GM21737 (cell line): ENCODE measurements around the gene LSM7.
"Not testable (repeated sequence)": the region's sequence is repeated elsewhere in the genome, so short reads cannot be mapped to it uniquely, and the experiment has no call there.

Source experiments
- ATAC-seq: cut with Tn5 transposase; IDR thresholded peaks from one replicate; pipeline ENCODE4 v1.9.1; 2021; ENCODE audit warnings: mild to moderate bottlenecking, moderate library complexity; ENCODE audit not compliant: unreplicated experiment

Gene LSM7

DNA sequence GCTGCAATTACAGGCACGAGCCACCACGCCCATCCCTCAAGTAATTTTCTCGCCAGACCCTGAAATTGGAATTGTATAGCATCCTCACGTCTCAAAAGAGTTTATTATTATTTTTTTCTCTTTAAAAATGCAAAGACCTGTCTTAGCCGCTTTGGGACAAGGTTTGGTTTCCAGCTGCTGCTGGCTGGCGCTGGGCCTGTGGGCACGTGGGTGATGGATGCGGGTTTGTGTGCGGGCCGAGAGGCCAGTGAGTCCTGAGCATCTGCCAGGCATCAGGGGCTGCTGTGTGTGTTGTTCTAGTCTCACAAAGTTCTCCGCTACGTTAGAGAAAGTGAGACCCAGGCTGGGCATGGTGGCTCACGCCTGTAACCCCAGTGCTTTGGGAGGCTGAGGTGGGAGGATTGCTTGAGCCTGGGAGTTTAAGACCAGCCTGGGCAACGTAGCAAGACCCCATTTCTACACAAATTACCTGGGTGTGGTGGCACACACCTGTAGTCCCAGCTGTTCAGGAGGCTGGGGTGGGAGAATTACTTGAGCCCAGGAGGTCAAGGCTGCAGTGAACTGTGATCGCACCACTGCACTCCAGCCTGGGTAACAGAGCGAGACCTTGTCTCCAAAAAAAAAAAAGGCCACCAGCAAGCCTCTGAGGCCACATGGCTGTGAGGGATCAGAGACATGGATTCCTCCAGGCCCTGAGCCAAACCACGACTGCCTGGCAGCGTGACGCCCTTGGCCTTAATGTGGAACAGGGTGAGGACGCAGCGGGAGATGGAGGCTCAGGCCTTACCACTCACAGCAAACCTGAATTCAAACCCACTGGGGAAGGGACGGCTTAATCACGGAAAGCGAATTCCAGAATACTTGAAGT is 27.0 kb upstream of the LSM7 start:
- ATAC-seq, result no peak

DNA sequence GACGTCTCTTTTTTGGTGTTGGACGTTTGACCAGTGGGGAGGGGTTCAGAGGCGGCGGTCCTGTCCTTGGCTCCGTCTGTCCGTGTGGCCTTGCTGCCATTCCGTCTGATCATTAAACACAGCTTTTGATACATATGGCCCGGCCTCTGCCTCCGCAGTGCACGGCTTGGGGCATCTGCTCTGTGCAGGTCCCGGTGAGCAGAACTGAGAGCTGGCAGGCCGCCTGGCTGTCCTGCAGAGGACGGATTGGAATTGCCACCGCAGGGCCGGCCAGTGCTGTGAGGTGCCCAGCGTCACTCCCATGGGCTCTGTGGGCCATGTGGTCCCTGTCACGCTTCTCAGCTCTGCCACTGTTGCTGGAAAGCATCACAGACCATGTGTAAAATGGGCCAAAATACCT is 26.3 kb upstream of the LSM7 start:
- ATAC-seq, result no peak

DNA sequence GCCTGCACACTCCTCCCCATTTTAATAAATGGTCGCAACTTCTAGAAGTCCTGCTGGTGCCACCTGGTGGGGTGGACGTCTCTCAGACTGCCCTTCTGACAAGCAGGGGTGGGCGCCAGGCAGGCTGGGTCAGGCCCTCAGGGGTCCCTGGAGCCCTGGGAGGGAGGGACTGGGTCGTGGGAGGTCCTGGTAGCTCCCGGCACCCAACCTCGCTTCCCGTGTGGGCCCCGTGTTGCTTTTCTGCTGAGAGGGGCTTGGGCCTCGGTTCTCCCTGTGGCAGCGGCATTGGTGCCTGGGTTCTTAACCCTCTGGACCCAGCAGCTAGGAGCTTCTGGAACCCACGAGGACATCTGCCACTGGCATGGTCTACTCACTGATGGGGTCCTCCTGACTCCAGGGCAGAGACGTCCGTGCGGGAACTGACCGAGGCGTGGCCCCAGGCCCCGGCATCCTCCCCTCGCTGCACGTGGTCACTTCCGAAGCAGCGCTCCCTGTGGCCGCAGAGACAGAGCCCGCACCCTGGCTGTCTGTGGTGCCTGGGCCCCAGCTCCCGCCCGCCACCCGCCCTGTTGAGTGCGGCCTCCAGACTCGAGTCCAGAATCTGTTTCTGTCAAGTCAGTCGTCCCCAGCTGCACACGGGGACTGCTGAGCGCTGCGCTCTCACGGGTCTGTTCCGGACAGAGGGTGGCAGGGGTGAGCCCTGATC is 25.7 kb upstream of the LSM7 start:
- no peak for ATAC-seq

DNA sequence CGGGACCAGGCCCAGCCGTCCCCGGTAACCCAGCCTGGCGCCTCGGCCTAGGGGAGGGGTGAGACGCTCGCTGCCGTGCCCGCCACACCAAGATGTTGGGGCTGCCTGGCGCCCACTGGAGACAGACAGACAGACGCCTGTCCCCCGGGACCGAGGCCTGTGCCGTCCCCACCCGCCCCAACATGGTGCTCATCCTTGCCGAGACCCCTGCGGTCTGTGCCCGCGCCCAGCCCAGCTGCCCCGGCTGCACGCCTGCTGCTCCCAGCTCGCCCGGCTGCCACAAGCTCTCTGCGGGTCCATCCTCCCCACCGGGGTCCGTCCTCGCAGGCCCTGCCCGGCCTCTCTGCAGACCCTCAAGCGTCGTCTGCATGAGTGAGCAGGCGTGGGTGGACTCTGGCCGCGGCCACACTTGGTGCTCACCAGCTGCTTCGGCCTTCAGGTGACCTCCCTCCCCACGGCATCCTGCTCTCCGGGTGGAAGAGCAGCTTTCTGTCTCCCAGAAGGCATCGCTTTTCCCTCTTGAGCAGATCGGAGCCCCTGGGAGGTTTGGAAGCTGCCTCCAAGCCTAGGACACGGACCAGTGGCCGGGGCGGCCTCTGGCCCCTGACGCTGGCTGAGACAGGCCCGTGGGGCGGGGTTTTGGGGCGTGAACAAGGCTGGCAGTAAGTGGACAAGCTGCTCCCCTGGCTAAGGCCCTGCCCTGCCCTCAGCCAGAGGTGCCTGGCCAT is 24.9 kb upstream of the LSM7 start:
- no peak for ATAC-seq

DNA sequence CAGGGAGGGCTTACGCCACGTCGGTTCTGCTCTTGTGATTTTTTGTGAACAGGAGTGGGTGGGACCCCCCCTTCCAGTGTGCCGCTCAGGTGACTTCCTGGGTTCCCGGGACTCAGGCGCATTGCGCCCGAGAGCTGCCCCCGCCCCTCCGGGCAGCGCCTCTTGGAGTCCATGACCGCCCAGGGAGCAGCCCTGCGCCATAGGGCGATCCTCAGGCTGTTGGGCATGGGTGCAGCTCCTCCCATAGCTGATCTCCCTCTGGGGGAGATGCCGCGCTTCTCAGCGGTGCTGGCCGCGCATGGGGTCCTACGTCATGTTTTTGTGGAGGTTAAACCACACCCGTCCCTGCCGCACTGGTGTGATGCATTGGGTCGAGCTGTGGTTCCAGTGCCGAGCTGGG is 23.7 kb upstream of the LSM7 start:
- ATAC-seq, result no peak

DNA sequence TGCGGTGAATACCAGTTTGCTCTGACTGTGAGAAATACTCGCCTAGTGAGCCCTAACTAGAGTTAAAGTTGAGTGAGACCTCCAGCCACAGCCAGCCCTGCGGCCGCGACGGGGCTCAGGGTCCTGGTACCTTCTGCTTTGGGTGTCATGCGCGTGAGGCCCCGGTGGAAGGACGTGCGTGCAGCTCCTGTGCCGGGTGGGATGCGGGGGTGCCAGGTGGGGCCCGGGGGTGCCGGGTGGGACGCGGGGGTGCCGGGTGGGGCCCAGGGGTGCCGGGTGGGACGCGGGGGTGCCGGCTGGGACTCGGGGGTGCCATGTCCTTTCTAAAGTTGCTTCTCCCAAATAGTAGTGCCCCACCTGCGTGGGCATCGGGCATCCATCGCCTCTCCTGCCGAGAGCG is 23.2 kb upstream of the LSM7 start:
- no peak for ATAC-seq

DNA sequence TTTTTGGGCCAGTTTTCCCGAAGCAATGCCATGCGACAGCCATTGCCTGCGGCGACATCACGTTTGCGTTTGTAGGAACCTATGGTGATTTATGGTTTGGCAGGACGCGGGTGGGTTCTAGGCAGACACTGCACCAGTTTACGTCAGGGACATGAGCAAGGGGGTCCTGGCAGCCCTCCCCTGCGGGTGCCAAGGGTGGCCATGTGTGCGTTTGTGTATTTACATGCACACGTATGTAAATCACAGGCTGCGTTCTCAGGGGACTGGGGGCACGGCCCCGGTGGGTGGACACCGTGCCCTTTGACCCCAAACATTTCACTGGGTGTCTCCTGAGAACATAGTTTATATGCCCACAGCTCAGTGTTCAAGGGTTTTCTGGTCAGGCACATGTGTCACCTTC is 22.3 kb upstream of the LSM7 start:
- ATAC-seq, result no peak

DNA sequence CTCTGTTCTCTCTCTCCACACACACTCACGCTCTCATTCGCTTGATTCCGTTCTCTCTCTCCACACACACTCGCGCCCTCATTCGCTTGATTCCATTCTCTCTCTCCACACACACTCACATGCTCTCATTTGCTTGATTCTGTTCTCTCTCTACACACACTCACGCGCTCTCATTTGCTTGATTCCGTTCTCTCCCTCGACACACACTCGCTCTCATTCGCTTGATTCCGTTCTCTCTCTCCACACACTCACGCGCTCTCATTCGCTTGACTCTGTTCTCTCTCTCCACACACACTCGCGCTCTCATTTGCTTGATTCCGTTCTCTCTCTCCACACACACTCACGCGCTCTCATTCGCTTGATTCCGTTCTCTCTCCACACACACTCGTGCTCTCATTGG is 21.4 kb upstream of the LSM7 start:
- not testable (repeated sequence) for ATAC-seq

DNA sequence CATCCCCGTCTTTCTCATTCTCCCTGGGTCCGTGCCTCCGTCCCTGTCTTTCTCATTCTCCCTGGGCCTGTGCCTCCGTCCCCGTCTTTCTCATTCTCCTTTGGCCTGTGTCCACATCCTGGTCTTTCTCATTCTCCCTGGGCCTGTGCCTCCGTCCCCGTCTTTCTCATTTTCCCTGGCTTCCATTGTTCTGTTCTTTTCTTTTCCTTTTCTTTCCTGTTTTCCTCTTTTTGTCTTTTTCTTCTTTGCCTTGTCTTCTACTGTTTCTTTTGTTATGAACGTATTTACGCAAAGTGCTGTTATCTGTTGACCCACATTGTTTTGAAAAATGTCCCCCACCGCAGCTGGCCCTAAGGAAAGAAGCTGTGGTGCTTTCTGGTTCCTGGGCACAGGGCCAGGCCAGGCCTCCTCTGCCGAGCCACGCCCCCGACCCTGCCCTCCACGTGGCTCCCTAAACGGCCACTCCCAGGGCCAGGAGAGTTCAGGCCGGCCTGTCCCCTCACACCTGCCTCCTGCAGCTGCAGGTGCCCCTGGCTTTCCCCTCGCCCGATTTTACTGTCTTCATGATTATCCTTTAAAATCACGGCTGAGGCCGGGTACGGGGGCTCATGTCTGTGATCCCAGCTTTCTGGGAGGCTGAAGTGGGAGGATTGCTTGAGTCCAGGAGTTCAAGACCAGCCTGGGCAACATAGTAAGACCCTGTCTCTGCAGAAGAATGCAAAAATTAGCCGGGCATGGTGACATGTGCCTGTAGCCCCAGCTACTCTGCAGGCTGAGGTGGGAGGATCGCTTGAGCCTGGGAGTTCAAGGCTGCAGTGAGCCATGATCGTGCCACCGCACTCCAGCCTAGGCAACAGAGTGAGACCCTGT is 17.6 kb upstream of the LSM7 start:
- ATAC-seq, result no peak

DNA sequence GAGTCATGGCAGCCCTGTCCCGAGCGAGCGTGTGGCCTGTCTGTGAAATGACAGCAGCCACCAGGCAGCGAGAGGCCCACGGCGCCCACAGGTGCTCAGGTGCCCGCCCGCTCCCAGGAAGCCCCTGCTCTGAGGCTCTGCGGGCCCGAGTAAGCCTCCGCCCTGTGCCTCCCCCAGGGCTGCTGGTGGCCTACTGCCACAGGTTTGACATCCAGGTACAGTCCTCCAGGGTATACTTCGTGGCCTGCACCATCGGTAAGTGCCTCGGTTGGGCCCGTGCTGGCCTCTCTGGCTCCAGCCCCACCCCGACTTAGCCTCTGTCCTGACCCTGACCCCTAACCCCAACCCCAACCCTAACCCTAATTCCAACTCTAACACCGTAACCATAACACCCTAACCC is 16.7 kb upstream of the LSM7 start:
- ATAC-seq, result no peak

DNA sequence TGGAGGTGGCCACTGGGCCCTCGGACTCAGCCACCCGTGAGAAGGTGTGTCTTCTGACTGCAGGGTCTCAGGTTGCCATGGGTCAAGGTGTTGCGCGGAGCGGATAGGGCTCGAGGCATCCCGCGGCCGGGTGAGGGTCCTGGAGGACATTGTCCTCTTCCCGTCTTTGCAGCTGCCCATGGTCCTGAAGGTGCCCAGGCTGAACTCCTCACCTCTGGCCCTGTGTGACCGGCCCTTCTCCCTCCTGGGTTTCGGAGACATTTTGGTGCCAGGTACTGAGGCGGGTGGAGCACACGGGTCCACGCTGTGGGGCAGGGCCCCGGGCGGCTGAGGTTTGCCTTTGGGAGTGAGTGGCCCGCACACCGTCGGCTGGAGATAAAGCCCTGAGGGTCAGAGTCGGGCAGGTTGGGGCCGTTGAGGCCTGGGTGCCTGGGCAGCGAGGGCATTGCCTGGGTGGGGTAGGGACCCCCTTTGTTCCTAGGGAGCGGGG is 16.0 kb upstream of the LSM7 start:
- ATAC-seq, result no peak

DNA sequence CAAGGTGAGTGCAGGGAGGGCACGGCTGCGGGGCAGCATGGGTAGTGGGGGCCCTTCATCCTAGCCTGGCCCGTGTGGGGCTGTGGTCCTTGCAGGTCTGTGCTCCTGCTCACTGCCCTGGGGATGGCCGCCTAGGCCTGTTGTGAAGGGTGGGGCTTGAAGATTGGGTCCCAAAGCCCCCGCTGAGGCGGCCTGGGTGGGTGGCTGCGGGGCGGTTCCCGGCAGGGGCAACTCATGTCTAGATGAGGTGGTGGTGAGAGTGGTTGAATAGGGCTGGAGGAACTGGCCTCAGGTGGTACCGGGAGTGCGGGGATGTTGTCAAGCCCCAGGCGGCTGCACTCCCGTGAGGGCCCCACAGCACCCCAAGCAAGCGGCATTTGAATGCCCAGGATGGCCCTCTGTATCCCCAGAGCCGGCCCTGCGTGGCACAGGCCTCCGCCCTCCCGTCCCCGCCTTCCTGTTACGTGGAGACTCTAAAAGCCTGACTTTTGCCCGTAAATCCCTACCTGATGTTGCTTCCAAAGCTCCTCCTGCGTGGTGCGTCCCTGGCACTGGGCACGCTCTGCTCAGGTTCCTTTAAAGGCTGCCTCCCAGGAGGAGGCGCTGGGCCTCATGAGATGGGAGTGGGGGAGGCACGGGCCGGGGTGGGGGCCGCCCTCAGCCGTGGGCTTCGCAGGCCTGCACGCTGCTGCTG is 15.1 kb upstream of the LSM7 start:
- no peak for ATAC-seq

DNA sequence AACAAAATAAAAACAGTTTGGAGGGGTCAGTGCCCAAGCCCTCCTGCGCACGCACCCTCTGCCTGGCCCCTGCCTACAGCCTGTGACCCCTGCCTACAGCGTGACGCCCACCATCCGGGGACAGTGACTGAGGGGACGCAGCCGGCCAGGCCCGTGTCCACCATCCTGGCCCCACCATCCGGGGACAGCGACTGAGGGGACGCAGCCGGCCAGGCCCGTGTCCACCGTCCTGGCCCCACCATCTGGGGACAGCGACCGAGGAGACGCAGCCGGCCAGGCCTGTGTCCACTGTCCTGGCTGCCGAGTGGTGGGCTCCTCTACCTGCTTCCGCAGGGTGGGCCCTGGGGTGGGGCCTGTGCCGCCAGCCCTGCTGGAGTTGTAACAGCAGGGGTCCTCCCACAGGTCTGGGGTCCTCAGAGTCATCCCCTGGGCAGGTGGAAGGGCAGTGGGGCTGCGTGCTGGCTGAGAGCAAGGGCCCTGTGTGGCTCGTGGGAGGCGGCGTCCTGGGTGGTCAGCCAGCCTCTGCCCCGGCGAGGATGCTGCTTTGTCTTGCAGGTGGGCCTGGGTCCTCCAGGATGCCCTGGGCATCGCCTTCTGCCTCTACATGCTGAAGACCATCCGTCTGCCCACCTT is 14.4 kb upstream of the LSM7 start:
- no peak for ATAC-seq

DNA sequence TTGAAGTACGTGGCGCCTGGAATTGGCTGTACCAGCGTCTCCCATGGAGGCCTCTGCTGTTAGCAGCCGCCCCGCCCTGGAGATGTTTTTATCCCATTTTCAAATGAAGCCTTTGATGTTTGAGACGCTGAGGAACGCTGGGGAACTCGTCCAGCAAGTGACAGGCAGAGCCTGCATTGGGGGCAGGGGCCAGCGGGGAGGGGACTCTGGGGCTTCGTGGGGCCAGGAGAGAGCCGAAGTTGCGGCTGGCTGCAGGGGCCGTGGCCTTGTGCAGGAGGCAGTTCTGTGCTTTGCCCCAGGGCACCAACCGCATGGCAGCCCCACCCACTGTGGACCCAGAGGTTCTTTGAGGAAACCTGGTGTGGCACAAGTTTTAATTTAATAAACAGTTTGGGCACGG is 13.6 kb upstream of the LSM7 start:
- ATAC-seq, result no peak

DNA sequence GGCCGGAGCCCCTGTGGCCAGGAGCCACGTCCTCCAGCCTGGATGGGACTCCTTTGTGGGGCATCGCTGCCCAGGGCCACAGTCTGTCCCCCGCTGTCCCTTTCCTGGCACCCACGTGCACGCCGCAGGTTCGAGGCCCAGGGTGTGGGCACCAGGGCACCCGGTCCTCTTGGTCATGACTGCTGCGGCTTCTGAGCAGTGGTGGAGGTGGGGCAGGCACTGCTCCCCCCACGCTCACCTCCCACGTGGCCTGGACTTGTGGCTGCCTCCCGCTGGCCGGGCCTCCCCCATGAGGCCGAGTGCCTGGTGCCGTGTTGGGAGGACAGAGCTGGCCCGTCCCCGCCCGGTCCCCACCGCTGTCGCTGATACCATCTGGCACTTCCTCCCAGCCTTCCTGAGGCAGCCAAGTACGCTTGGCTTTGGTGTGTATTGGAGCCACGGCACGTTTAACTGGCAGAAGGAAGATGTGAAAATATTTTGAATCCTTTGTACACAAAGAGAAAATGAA is 12.9 kb upstream of the LSM7 start:
- ATAC-seq, result no peak

DNA sequence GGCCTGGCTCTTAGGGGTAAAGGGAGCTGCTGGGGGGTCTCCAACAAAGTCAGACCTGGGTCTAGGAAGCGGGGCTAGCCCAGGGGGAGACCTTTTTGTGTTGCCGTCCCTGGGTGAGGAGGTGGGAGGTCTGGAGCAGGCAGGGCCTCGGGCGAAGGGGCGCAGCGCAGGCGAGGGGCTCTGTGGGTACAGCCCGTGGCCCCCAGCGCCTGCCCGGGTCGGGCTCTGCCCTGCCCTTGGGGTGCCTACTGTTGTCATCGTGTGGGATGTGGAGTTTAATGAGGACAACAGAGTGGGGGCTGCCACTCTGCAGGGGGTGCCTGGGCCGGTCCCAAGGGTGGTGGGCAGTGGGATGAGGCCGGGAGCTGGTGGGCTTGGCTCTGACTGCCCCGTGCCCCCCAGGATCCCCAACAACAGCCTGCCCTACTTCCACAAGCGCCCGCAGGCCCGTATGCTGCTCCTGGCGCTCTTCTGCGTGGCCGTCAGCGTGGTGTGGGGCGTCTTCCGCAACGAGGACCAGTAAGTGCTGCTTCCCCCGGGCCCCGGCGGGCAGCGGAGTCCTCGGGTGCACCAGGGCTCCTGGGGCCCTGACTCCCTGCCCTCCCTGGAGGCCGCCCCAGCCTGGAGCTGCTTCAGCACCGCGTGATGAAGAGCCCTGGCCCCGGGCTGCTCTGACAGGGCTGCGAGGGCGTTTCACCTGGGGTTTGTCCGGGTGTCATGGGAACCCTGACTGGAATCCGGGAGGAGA is 12.3 kb upstream of the LSM7 start:
- no peak for ATAC-seq

DNA sequence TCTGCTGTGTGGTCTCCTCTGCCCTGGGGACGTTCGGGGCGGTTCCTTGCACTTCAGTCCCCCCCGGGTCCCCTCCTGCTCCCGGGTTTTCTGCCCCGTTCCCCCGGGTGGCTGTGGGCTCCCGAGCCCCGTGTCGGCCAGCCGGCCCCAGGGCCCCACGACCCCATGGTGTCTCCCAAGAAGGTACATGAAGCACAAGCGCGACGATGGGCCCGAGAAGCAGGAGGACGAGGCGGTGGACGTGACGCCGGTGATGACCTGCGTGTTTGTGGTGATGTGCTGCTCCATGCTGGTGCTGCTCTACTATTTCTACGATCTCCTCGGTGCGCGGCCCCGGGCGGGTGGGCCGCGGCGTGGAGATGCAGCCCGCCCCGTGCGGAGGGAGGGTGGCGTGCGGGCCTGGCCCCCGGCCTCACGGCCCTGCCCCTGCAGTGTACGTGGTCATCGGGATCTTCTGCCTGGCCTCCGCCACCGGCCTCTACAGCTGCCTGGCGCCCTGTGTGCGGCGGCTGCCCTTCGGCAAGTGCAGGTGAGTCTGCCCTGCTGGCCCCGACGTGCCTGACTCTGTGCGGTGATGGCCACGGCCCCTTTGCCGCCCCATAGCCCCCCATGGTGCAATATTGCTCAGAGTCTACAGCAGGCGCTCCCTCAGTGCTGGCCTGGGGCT is 11.4 kb upstream of the LSM7 start:
- ATAC-seq, result no peak
